Measurements from ENCODE around the gene GRSF1. TPM values are rescaled to one million over a fixed set of nuclear protein-coding genes. Genes with fewer than 3 reads are reported as not detected.

Gene GRSF1
- total and polyA plus RNA-seq, 11 donors = 37.6 to 114 (median 86.8) TPM

DNA sequence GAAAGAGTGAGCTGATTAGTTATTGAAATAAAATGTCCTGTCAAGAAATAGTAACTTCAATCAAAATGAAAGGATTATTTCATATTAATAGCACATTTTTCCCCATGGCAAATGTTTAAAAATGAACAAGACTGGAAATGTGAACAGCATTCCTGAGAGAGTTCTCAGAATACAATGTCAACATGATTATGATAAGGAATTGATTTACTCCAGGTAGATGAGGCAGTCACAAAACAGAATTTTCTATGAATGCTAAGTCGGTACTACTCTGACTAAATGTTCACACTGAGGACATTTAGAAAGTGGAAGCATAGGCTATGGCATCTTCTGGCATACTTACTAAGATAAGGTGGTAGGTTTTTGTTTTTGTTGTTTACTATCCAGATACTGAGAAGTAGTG lies 19.4 kb upstream of the GRSF1 start:
- no peak for DNase-seq
- intact Hi-C loops (cut with DNase I) = no loop called here
- Histone ChIP-seq H3K4me3 (no peak overlapping the region), H3K36me3 (no peaks in the 10 kb centered on the region), H3K27me3 (no peaks in the 10 kb centered on the region), H3K9me3 (no peaks in the 10 kb centered on the region), H3K27ac (no peak overlapping the region), H3K4me1 (peaks cover 0 to 5% (median 0%) of the 10 kb centered on the region in 12 donors)
- WGBS, 4 donors = 86 to 98% (median 93%) methylated on average over 1 of the region's 1 CpG
- TF ChIP-seq, protein P1, sequence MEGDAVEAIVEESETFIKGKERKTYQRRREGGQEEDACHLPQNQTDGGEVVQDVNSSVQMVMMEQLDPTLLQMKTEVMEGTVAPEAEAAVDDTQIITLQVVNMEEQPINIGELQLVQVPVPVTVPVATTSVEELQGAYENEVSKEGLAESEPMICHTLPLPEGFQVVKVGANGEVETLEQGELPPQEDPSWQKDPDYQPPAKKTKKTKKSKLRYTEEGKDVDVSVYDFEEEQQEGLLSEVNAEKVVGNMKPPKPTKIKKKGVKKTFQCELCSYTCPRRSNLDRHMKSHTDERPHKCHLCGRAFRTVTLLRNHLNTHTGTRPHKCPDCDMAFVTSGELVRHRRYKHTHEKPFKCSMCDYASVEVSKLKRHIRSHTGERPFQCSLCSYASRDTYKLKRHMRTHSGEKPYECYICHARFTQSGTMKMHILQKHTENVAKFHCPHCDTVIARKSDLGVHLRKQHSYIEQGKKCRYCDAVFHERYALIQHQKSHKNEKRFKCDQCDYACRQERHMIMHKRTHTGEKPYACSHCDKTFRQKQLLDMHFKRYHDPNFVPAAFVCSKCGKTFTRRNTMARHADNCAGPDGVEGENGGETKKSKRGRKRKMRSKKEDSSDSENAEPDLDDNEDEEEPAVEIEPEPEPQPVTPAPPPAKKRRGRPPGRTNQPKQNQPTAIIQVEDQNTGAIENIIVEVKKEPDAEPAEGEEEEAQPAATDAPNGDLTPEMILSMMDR (IDR thresholded peaks at IDR 0.05) = no peak
- TF ChIP-seq POLR2A (IDR thresholded peaks at IDR 0.05) = no peak
- no peak for ATAC-seq

DNA sequence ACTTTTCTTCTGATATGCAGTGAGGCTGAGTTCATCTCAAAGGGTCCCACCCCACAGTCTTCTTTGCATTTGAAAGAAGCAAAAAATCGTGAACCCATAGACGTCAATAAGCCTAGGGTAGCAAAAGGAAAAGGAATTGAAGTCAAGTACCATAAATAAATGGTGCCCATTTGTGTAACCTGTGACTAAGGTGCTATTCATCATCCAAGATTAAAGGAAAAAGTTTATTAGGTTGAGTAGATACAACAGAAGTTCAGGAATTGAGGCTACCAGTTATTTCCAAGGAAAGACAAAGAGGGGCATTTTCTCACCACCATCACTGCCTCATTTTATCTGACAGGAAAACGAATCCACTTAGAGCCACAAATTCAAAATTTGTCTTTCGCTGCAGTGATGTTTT lies 18.8 kb upstream of the GRSF1 start:
- TF ChIP-seq, protein P1 (IDR thresholded peaks at IDR 0.05) = no peak
- no peak for TF ChIP-seq POLR2A (IDR thresholded peaks at IDR 0.05)
- ATAC-seq (no peak), DNase-seq (no peak)
- Histone ChIP-seq H3K9me3 (no peaks in the 10 kb centered on the region), H3K27me3 (no peaks in the 10 kb centered on the region), H3K27ac (no peak overlapping the region), H3K36me3 (no peaks in the 10 kb centered on the region), H3K4me1 (peaks cover 0 to 5% (median 0%) of the 10 kb centered on the region in 12 donors), H3K4me3 (no peak overlapping the region)
- WGBS, 4 donors = 83 to 92% (median 88%) methylated on average over 4 of the region's 4 CpGs
- intact Hi-C loops (cut with DNase I) = no loop called here

GRCh38 chr4:70855464-70855863 lies 15.8 kb upstream of the GRSF1 start:
- H3K4me1 ChIP-seq = no peaks in the 10 kb centered on the region
- H3K36me3 ChIP-seq = no peaks in the 10 kb centered on the region
- H3K27ac ChIP-seq = no peak overlapping the region
- TF ChIP-seq, protein P1 (IDR thresholded peaks at IDR 0.05) = no peak
- no peak for TF ChIP-seq POLR2A (IDR thresholded peaks at IDR 0.05)
- no peaks in the 10 kb centered on the region for H3K9me3 ChIP-seq
- WGBS, 4 donors = 95 to 98% (median 97%) methylated on average over 2 of the region's 2 CpGs
- H3K27me3 ChIP-seq = no peaks in the 10 kb centered on the region
- DNase-seq = no peak
- intact Hi-C loops (cut with DNase I) = no loop called here
- no peak overlapping the region for H3K4me3 ChIP-seq
- no peak for ATAC-seq

- TF ChIP-seq, protein P1 (IDR thresholded peaks at IDR 0.05) = no peak
- no peak for TF ChIP-seq POLR2A (IDR thresholded peaks at IDR 0.05)
- ATAC-seq (no peak), DNase-seq (no peak)
- Histone ChIP-seq H3K4me3 (no peak overlapping the region), H3K36me3 (no peaks in the 10 kb centered on the region), H3K4me1 (no peaks in the 10 kb centered on the region), H3K27ac (no peak overlapping the region), H3K9me3 (no peaks in the 10 kb centered on the region), H3K27me3 (no peaks in the 10 kb centered on the region)
- intact Hi-C loops (cut with DNase I) = loop anchor here in 3 of 10 donors (5.0 to 10.0 kb wide), 3 partner anchors 38 to 146 kb away; partner anchors contain the start of gene DCK (in 1 of the 3)
- WGBS, 4 donors = 87 to 92% (median 90%) methylated on average over 5 of the region's 5 CpGs
Measured at GRCh38 chr4:70849291-70849690, 9.6 kb upstream of the GRSF1 start.
